Measurements from ENCODE around the gene MRPL10.
A peak's percentile ranks its signal among the peaks of the same experiment; 100 is the strongest.

Gene MRPL10

GRCh38 chr17:47812146-47812920 is 19.0 kb downstream of the MRPL10 start:
- no peak for DNase-seq (ENCODE audit: low read depth)

- DNase-seq (ENCODE audit: low read depth) = no peak
Measured at GRCh38 chr17:47811709-47812108, 19.6 kb downstream of the MRPL10 start.

- DNase-seq (ENCODE audit: low read depth) = no peak
Measured at GRCh38 chr17:47810901-47811635, 20.3 kb downstream of the MRPL10 start.

GRCh38 chr17:47810200-47810821 is 21.0 kb downstream of the MRPL10 start:
- peak; percentile 85 for DNase-seq (ENCODE audit: low read depth)

GRCh38 chr17:47808830-47809480 is 22.4 kb downstream of the MRPL10 start:
- DNase-seq (ENCODE audit: low read depth) = no peak

- no peak for DNase-seq (ENCODE audit: low read depth)
Measured at GRCh38 chr17:47808036-47808829, 23.1 kb downstream of the MRPL10 start.

- DNase-seq (ENCODE audit: low read depth) = no peak
Measured at GRCh38 chr17:47807421-47807820, 23.9 kb downstream of the MRPL10 start.

GRCh38 chr17:47806913-47807255 is 24.5 kb downstream of the MRPL10 start:
- no peak for DNase-seq (ENCODE audit: low read depth)

- DNase-seq (ENCODE audit: low read depth) = no peak
Measured at GRCh38 chr17:47806026-47806912, 25.1 kb downstream of the MRPL10 start.

GRCh38 chr17:47804461-47804860 is 26.9 kb downstream of the MRPL10 start:
- DNase-seq (ENCODE audit: low read depth) = no peak

- DNase-seq (ENCODE audit: low read depth) = no peak
Measured at GRCh38 chr17:47803751-47804150, 27.6 kb downstream of the MRPL10 start.

- no peak for DNase-seq (ENCODE audit: low read depth)
Measured at GRCh38 chr17:47803201-47803600, 28.1 kb downstream of the MRPL10 start.

GRCh38 chr17:47802341-47803022 is 28.9 kb downstream of the MRPL10 start:
- DNase-seq (ENCODE audit: low read depth) = no peak

- no peak for DNase-seq (ENCODE audit: low read depth)
Measured at GRCh38 chr17:47801906-47802305, 29.4 kb downstream of the MRPL10 start.

- DNase-seq (ENCODE audit: low read depth) = no peak
Measured at GRCh38 chr17:47801176-47801765, 30.1 kb downstream of the MRPL10 start.

- DNase-seq (ENCODE audit: low read depth) = no peak
Measured at GRCh38 chr17:47800686-47801085, 30.7 kb downstream of the MRPL10 start.

GRCh38 chr17:47797797-47798196 is 33.5 kb downstream of the MRPL10 start:
- DNase-seq (ENCODE audit: low read depth) = no peak

- no peak for DNase-seq (ENCODE audit: low read depth)
Measured at GRCh38 chr17:47792979-47793378, 38.4 kb downstream of the MRPL10 start.

GRCh38 chr17:47792457-47792856 is 38.9 kb downstream of the MRPL10 start:
- no peak for DNase-seq (ENCODE audit: low read depth)

GRCh38 chr17:47791025-47791424 is 40.3 kb downstream of the MRPL10 start:
- no peak for DNase-seq (ENCODE audit: low read depth)
